Naive thymus-derived CD4-positive, alpha-beta T cell (primary cell): ENCODE data around the gene OVCH1. TPM values are rescaled to one million over a fixed set of nuclear protein-coding genes. Genes with fewer than 3 reads are reported as not detected.

Experiments
- ATAC-seq: fragments of 150-1000 bp; cut with Tn5 transposase; 2 replicates; pipeline ENCODE4 v1.10.0; 2021; ENCODE audit warnings: mild to moderate bottlenecking, moderate library complexity
- CTCF ChIA-PET: fragments of 350-600 bp; sonication (Branson Sonifier 250); formaldehyde crosslinking; loops from one replicate; lab custom pipeline; 2021; ENCODE audit warnings: antibody characterized with exemption; lab: Charles Lee
- POLR2A ChIA-PET: fragments of 350-600 bp; sonication (Branson Sonifier 250); formaldehyde crosslinking; loops from one replicate; lab custom pipeline; 2021; ENCODE audit warnings: antibody characterized with exemption, inconsistent platforms; lab: Charles Lee
- DNase-seq, 9 donors: peaks; one replicate each; pipeline versions ENCODE4 v3.0.0 to v3.0.0-alpha.2; 2020 to 2022; ENCODE audit warnings: mixed read lengths in 1 of 9
- H3K27ac ChIP-seq: one replicate; pipeline ENCODE4 v1.7.0; 2013; ENCODE audit warnings: mild to moderate bottlenecking, low read depth, low read length, moderate library complexity
- H3K27me3 ChIP-seq, 2 donors: one replicate each; pipeline ENCODE4 v1.7.0; 2013; ENCODE audit warnings: low read length in 2 of 2, mild to moderate bottlenecking in 2 of 2, moderate library complexity in 2 of 2; ENCODE audit not compliant: control insufficient read depth in 2 of 2, insufficient read depth in 2 of 2
- H3K36me3 ChIP-seq, 3 experiments: 1 replicate in 2 of 3; 2 replicates in 1 of 3; pipeline ENCODE4 v1.7.0; 2013; ENCODE audit warnings: low read length in 3 of 3, mild to moderate bottlenecking in 3 of 3, moderate library complexity in 1 of 3; ENCODE audit not compliant: insufficient read depth in 3 of 3, control insufficient read depth in 2 of 3
- H3K4me1 ChIP-seq, 2 donors: one replicate each; pipeline ENCODE4 v1.7.0; 2013; ENCODE audit warnings: low read length in 2 of 2, mild to moderate bottlenecking in 2 of 2, moderate library complexity in 1 of 2; ENCODE audit not compliant: control insufficient read depth in 2 of 2, insufficient read depth in 2 of 2
- H3K4me3 ChIP-seq: 2 replicates; pipeline ENCODE4 v1.7.0; 2013; ENCODE audit warnings: mild to moderate bottlenecking, low read length
- H3K9me3 ChIP-seq, 3 experiments: 1 replicate in 2 of 3; 2 replicates in 1 of 3; pipeline ENCODE4 v1.7.0; 2013; ENCODE audit warnings: low read length in 3 of 3; ENCODE audit not compliant: control insufficient read depth in 2 of 3
- H3K27ac Mint-ChIP-seq, 9 donors: one replicate each; pipeline ENCODE4 v1.8.0; 2020 to 2022; ENCODE audit warnings: mixed read lengths in 9 of 9, mild to moderate bottlenecking in 8 of 9, moderate library complexity in 5 of 9, inconsistent platforms in 2 of 9
- H3K27me3 Mint-ChIP-seq, 5 donors: one replicate each; pipeline ENCODE4 v1.8.0; 2021 to 2022; ENCODE audit warnings: mixed read lengths in 5 of 5, mild to moderate bottlenecking in 1 of 5
- H3K36me3 Mint-ChIP-seq, 5 donors: one replicate each; pipeline ENCODE4 v1.8.0; 2020 to 2022; ENCODE audit warnings: mixed read lengths in 5 of 5, mild to moderate bottlenecking in 3 of 5, inconsistent platforms in 1 of 5
- H3K4me1 Mint-ChIP-seq, 7 donors: one replicate each; pipeline ENCODE4 v1.8.0; 2020 to 2022; ENCODE audit warnings: mixed read lengths in 7 of 7, mild to moderate bottlenecking in 3 of 7, inconsistent platforms in 1 of 7
- H3K4me3 Mint-ChIP-seq, 10 donors: one replicate each; pipeline ENCODE4 v1.8.0; 2020 to 2022; ENCODE audit warnings: mild to moderate bottlenecking in 10 of 10, mixed read lengths in 10 of 10, moderate library complexity in 6 of 10, inconsistent platforms in 2 of 10
- H3K9me3 Mint-ChIP-seq, 11 donors: one replicate each; pipeline ENCODE4 v1.8.0; 2020 to 2022; ENCODE audit warnings: mixed read lengths in 11 of 11, mild to moderate bottlenecking in 4 of 11, inconsistent platforms in 1 of 11, moderate library complexity in 1 of 11
- intact Hi-C, 2 donors: fragments of 100-400 bp; cut with micrococcal nuclease; formaldehyde crosslinking; loops; one replicate each; pipeline ENCODE4 v1.15.1; 2023
- polyA plus RNA-seq, 2 donors: library from polyadenylated mRNA; unstranded; fragments of 300-500 nt; fragmentation: Illumina TruSeq; gene quantifications; one replicate each; pipeline ENCODE4 v1.2.3, GENCODE V29; 2021
- total RNA-seq, 6 experiments: library from RNA in 5 of 6; stranded (reverse) in 5 of 6; gene quantifications; 1 replicate in 5 of 6; 2 replicates in 1 of 6; pipeline ENCODE4 v1.2.3 and lab custom pipeline; 2021 to 2026

The OVCH1 gene
- total and polyA plus RNA-seq, 7 experiments from 2014 or later = not detected

DNA sequence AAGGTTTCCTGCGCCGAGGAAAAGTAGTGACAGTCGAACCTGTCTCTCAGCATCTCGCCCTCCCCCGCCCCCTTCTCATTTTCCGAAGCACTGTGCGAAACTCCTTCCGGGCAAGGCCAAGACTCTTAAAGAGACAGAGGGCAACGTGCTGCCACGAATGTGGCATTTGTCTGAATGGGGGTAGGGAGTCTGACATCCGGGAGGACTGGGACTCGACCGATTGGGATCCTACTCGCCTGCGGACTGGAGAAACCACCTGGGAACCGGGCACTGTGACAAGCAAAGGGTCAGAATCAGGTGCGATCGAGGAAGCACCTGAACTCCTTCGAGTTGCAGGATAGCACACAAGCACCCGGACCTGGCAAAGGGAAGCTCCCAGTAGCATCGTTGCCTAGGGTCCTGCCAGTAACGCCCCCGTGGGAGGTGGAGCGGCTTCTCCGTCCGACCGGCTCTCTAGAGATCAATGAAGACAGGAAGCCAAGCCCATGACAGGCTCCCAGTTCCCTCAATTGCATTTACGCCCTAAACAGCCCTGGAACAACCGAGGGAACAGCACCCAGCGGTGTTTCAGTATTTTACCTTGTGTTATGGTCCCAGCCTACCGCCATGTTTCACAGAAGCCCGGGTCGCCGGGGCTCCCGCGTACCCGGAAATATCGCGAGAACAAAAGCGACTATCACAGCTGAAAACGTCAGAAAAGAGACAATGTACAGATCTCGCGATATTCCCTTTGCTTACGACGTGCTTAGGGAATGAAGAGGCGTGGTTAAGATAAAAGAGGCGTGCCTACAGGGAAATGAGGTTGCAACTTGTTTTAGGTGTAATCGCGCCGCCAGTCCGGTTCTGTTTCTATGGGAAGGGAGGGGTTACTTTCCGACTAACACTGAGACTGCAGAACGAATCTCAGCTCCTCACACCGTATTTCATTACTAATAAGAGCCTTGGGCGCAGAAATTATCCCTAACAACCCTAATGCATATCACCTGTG is 116.7 kb downstream of the OVCH1 start, which contains the start of gene ERGIC2:
ERGIC2 (minus strand) TSS at position 637 of the 988 bp plus-strand sequence. CDS start 9,539 bp downstream, outside the sequence.
- Mint-ChIP-seq H3K4me3 (peak within 1 kb of the TSS; percentile 88 to 97 (median 94)), H3K36me3 (peaks cover 0 to 14% (median 5%) of the 10 kb centered on the region in 5 donors), H3K27ac (peak within 1 kb of the TSS; percentile 92 to 98 (median 96)), H3K4me1 (peaks cover 20 to 63% (median 46%) of the 10 kb centered on the region in 7 donors), H3K9me3 (peaks cover 0 to 2% (median 0%) of the 10 kb centered on the region in 11 donors), H3K27me3 (no peaks in the 10 kb centered on the region)
- Histone ChIP-seq H3K36me3 (peaks cover 0 to 5% (median 0%) of the 10 kb centered on the region in 3 experiments), H3K4me3 (peak within 1 kb of the TSS; percentile 98), H3K9me3 (no peaks in the 10 kb centered on the region), H3K4me1 (peaks cover 9 to 12% of the 10 kb centered on the region in 2 donors), H3K27me3 (no peaks in the 10 kb centered on the region), H3K27ac (peak within 1 kb of the TSS; percentile 91)
- ATAC-seq = peak; percentile 97
- CTCF ChIA-PET = interaction anchor here (0.8 to 1.0 kb wide), 2 partner anchors 42 to 63 kb away, joined by 3 read pairs; no protein-coding TSS in a partner anchor
- POLR2A ChIA-PET = interaction anchor here (0.6 to 2.2 kb wide), 13 partner anchors 9 to 1374 kb away, joined by 3 to 15 read pairs (median 3); partner anchors contain the start of genes CAPRIN2 and CCDC91
- intact Hi-C loops = loop anchor here (1.0 to 5.0 kb wide), 14 partner anchors 9 to 1945 kb away; partner anchors contain the start of genes IPO8 (in 2 of the 2), CAPRIN2 (in 1 of the 2), CCDC91 (in 1 of the 2) and FAR2 (in 1 of the 2)
- DNase-seq = peak; percentile 63 to 97 (median 95)

Other genes starting within 250 kb of the OVCH1 start
- 10 to 100 TPM; 36.0 to 85.7 (median 78.6) TPM for gene ERGIC2, start 116.5 kb downstream of the OVCH1 start, total RNA-seq
- gene ERGIC2, start 116.5 kb downstream of the OVCH1 start, polyA plus RNA-seq = 10 to 100 TPM; 55.9 to 84.3 TPM